Posterior cingulate gyrus (tissue), 11 donors: ENCODE results near the gene ARID5B.

Experiments
- DNase-seq, 10 donors: peaks; one replicate each; pipeline versions ENCODE4 v3.0.0 to v3.0.0-alpha.2; 2020 to 2021; ENCODE audit warnings: mixed read lengths in 3 of 10
- intact Hi-C: fragments of 100-400 bp; cut with DNase I; formaldehyde crosslinking; loops from one replicate; pipeline ENCODE4 v1.15.1; 2023

The ARID5B gene

GRCh38 chr10:61929555-61929954 lies 28.1 kb downstream of the ARID5B start:
- intact Hi-C loops, result no loop called here
- DNase-seq, result no peak

- intact Hi-C loops, result no loop called here
- no peak for DNase-seq
Measured at GRCh38 chr10:61931620-61932332, 30.3 kb downstream of the ARID5B start.

GRCh38 chr10:61933859-61934555 lies 32.5 kb downstream of the ARID5B start:
- no peak for DNase-seq
- intact Hi-C loops, result no loop called here

- intact Hi-C loops, result no loop called here
- DNase-seq, result no peak
Measured at GRCh38 chr10:61935077-61935476, 33.6 kb downstream of the ARID5B start.

GRCh38 chr10:61936770-61937169 lies 35.3 kb downstream of the ARID5B start:
- intact Hi-C loops, result no loop called here
- DNase-seq, result no peak

GRCh38 chr10:61937631-61938351 lies 36.3 kb downstream of the ARID5B start:
- intact Hi-C loops, result no loop called here
- no peak for DNase-seq

GRCh38 chr10:61939902-61940301 lies 38.4 kb downstream of the ARID5B start:
- intact Hi-C loops, result no loop called here

GRCh38 chr10:61941202-61941681 lies 39.7 kb downstream of the ARID5B start:
- DNase-seq, result no peak
- intact Hi-C loops, result no loop called here

More at GRCh38 chr10:61939902-61940301, 38.4 kb downstream of the ARID5B start:
- no peak for DNase-seq

GRCh38 chr10:61942604-61943461 lies 41.3 kb downstream of the ARID5B start:
- intact Hi-C loops, result no loop called here
- no peak for DNase-seq

- intact Hi-C loops, result no loop called here
- DNase-seq, result no peak
Measured at GRCh38 chr10:61943674-61944378, 42.3 kb downstream of the ARID5B start.

- DNase-seq, result no peak
- intact Hi-C loops, result no loop called here
Measured at GRCh38 chr10:61944410-61945147, 43.1 kb downstream of the ARID5B start.

- intact Hi-C loops, result no loop called here
- DNase-seq, result no peak
Measured at GRCh38 chr10:61949687-61950086, 48.2 kb downstream of the ARID5B start.

GRCh38 chr10:61950449-61951143 lies 49.1 kb downstream of the ARID5B start:
- intact Hi-C loops, result no loop called here
- DNase-seq, result no peak

GRCh38 chr10:61951144-61951483 lies 49.6 kb downstream of the ARID5B start:
- intact Hi-C loops, result no loop called here
- no peak for DNase-seq

GRCh38 chr10:61952028-61952674 lies 50.7 kb downstream of the ARID5B start:
- intact Hi-C loops, result no loop called here
- DNase-seq, result no peak

GRCh38 chr10:61953183-61953582 lies 51.7 kb downstream of the ARID5B start:
- intact Hi-C loops, result no loop called here
- DNase-seq, result no peak

- no peak for DNase-seq
- intact Hi-C loops, result no loop called here
Measured at GRCh38 chr10:61957806-61958205, 56.3 kb downstream of the ARID5B start.

GRCh38 chr10:61958311-61958710 lies 56.8 kb downstream of the ARID5B start:
- intact Hi-C loops, result no loop called here
- no peak for DNase-seq
